ENCODE results near the gene HECW1.

DNA sequence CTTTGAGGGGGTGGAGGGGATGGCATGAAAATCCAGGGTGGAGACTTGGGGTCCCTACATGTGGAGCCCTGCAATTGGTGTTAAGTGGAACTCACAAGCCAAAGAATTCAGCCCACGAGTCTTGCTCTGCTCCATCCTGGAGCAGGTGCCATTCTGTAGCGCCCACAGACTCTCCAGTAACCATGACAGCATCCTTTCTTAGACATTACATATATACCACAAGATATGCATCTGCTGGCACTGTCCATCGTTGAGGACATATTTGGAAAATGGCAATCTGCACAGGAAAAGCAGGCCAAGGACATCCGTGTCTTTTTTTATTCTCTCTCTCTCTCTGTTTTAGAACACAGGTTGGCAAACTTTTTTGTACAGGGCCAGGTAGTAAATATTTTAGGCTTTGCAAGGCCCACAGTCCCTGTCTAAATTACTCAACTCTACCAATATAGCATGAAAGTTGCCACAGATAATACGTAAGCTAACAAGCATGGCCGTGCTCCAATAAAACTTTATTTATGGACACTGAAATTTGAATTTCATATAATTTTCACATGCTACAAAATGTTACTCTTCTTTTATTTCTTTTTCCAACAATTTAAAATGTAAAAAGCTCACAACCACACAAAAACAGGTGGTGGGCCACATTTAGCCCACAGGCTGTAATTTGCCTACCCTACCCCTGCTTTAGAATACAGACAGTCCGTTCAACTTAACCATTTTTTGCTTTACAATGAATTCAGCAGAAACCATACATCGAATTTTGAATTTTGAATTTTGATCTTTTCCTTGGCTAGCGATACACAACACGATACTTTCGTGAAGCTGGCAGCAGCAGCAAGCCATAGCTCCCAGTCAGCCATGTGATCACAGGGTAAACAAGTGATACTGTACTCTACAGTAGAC lies 329.0 kb downstream of the HECW1 start:
- TF ChIP-seq EZH2 (IDR thresholded peaks at IDR 0.05; ENCODE audit: insufficient read depth, poor library complexity, severe bottlenecking) (no peak), EZH2phosphoT487 (IDR thresholded peaks at IDR 0.05; ENCODE audit: insufficient read depth, low read depth) (no peak)
